ENCODE results near the gene SMYD3.

DNA sequence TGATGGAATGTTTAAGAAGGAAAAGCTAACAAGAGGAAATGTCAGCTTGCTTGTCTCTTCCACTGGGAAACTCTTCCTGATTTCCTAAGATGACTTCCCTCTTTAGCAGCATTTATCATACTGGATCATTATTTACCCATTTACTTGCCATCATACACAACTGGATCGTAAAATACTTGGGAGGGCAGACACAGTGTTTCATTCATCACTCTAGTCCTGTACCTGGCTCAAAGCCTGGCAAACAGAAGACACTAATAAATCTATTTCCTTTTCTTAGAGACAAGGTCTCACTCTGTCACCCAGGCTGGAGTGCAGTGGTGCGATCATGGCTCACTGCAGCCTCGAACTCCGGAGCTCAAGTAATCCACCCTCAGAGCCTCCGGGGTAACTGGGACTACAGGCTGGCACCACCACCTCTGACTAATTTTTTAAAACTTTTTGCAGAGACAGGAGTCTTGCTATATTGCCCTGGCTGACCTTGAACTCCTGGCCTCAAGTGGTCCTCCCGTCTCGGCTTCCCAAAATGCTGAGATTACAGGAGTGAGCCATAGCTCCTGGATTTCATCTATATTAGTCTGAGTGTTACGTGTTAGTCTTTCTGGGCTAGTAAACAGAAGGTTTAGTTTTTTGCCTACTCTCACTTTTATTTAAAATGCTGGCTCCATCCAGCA lies 574.6 kb downstream of the SMYD3 start:
- no peak for TF ChIP-seq EZH2phosphoT487 (IDR thresholded peaks at IDR 0.05; ENCODE audit: low read length)
- no peak for TF ChIP-seq EZH2 (optimal IDR thresholded peaks at IDR 0.05; ENCODE audit: low read depth, low read length)
- TF ChIP-seq, protein P1, sequence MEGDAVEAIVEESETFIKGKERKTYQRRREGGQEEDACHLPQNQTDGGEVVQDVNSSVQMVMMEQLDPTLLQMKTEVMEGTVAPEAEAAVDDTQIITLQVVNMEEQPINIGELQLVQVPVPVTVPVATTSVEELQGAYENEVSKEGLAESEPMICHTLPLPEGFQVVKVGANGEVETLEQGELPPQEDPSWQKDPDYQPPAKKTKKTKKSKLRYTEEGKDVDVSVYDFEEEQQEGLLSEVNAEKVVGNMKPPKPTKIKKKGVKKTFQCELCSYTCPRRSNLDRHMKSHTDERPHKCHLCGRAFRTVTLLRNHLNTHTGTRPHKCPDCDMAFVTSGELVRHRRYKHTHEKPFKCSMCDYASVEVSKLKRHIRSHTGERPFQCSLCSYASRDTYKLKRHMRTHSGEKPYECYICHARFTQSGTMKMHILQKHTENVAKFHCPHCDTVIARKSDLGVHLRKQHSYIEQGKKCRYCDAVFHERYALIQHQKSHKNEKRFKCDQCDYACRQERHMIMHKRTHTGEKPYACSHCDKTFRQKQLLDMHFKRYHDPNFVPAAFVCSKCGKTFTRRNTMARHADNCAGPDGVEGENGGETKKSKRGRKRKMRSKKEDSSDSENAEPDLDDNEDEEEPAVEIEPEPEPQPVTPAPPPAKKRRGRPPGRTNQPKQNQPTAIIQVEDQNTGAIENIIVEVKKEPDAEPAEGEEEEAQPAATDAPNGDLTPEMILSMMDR (IDR thresholded peaks at IDR 0.05; ENCODE audit: low read length): no peak
